Thoracic aorta (tissue), 2 donors: ENCODE results near the gene SRD5A1. TPM values are rescaled to one million over a fixed set of nuclear protein-coding genes. Genes with fewer than 3 reads are reported as not detected.

ENCODE experiments used
- ATAC-seq: fragments of 150-250 bp; one replicate; pipeline ENCODE4 v1.8.0; 2017; ENCODE audit warnings: low read depth; ENCODE audit not compliant: insufficient number of reproducible peaks, low FRiP score
- DNase-seq: peaks from one replicate; pipeline ENCODE4 v3.0.0-alpha.2; 2020; ENCODE audit warnings: low spot score
- H3K27ac ChIP-seq, 2 donors: fragments of 200-600 bp; sonication (generic); 1 replicate in 1 of 2; 2 replicates in 1 of 2; pipeline ENCODE4 v1.5.1; 2016; ENCODE audit warnings: mild to moderate bottlenecking in 2 of 2, moderate library complexity in 2 of 2
- H3K27me3 ChIP-seq: fragments of 200-600 bp; sonication (generic); replicated peaks from 2 replicates; pipeline ENCODE4 v1.6.0; 2016; ENCODE audit warnings: mild to moderate bottlenecking; ENCODE audit not compliant: insufficient read depth
- H3K36me3 ChIP-seq: fragments of 200-600 bp; sonication (generic); one replicate; pipeline ENCODE4 v1.5.1; 2016
- H3K4me1 ChIP-seq, 2 donors: fragments of 200-600 bp; sonication (generic); 1 replicate in 1 of 2; 2 replicates in 1 of 2; pipeline versions ENCODE4 v1.5.1 to v1.6.0; 2016; ENCODE audit warnings: low read depth in 2 of 2, mild to moderate bottlenecking in 1 of 2; ENCODE audit not compliant: control insufficient read depth in 1 of 2
- H3K4me3 ChIP-seq: fragments of 200-600 bp; sonication (generic); 2 replicates; pipeline ENCODE4 v1.5.1; 2016; ENCODE audit warnings: mild to moderate bottlenecking
- H3K9me3 ChIP-seq: fragments of 200-600 bp; sonication (generic); 2 replicates; pipeline ENCODE4 v1.5.1; 2016
- total RNA-seq, 2 donors: library from RNA; depleted of rRNA; stranded (reverse); fragments of >200 nt; gene quantifications; one replicate each; pipeline versions ENCODE4 v1.1.0 to v1.2.3, GENCODE V29; 2016
- TF ChIP-seq, protein P1 (sequence below): fragments of 200-600 bp; sonication (generic); IDR thresholded peaks from one replicate; pipeline ENCODE4 v1.5.1; 2019; ENCODE audit warnings: antibody characterized with exemption

Gene SRD5A1
- total RNA-seq, 2 donors from 2014 or later = 7.6 to 8.5 TPM

- H3K9me3 ChIP-seq = no peaks in the 10 kb centered on the region
- H3K4me3 ChIP-seq = peak overlapping the region; percentile 56
- no peak for ATAC-seq
Observed at GRCh38 chr5:6686915-6687409, 53.7 kb downstream of the SRD5A1 start.

DNA sequence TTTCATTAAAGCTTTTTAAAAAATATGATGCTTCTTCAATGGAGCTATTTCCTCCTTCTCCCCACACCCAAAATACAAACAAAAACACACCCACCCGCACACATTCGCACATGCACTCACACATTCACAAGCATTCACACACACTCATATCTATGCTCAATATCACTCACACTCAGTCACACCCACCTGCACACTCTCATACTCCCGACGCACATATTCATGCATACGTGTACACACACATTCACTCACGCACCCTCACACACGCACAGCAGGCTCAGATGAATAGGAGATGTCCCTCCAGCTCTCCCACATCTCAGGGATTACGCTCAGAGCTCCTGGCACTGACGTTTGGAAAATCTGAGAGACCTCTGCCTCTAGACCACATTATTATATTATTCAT is 54.3 kb downstream of the SRD5A1 start:
- no peak for ATAC-seq

More at GRCh38 chr5:6686915-6687409, 53.7 kb downstream of the SRD5A1 start:
- TF ChIP-seq, protein P1, sequence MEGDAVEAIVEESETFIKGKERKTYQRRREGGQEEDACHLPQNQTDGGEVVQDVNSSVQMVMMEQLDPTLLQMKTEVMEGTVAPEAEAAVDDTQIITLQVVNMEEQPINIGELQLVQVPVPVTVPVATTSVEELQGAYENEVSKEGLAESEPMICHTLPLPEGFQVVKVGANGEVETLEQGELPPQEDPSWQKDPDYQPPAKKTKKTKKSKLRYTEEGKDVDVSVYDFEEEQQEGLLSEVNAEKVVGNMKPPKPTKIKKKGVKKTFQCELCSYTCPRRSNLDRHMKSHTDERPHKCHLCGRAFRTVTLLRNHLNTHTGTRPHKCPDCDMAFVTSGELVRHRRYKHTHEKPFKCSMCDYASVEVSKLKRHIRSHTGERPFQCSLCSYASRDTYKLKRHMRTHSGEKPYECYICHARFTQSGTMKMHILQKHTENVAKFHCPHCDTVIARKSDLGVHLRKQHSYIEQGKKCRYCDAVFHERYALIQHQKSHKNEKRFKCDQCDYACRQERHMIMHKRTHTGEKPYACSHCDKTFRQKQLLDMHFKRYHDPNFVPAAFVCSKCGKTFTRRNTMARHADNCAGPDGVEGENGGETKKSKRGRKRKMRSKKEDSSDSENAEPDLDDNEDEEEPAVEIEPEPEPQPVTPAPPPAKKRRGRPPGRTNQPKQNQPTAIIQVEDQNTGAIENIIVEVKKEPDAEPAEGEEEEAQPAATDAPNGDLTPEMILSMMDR = no peak
- no peaks in the 10 kb centered on the region for H3K4me1 ChIP-seq
- H3K36me3 ChIP-seq = no peaks in the 10 kb centered on the region
- H3K27me3 ChIP-seq = no peaks in the 10 kb centered on the region
- no peak overlapping the region for H3K27ac ChIP-seq
- DNase-seq = no peak

DNA sequence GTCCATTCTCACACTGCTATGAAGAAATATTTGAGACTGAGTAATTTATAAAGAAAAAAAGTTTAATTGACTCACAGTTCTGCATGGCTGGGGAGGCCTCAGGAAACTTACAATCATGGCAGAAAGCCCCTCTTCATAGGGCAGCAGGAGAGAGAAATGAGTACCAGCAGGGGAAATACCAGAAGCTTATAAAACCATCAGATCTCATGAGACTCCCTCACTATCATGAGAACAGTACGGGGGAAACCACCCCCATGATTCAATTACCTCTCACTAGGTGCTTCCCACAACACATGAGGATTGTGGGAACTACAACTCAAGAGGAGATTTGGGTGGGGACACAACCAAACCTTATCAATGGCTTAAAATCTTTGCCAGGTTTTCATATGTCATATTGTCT is 59.7 kb downstream of the SRD5A1 start:
- Histone ChIP-seq H3K4me1 (no peaks in the 10 kb centered on the region), H3K27ac (no peak overlapping the region), H3K4me3 (no peak overlapping the region), H3K36me3 (no peaks in the 10 kb centered on the region), H3K27me3 (no peaks in the 10 kb centered on the region), H3K9me3 (no peaks in the 10 kb centered on the region)
- ATAC-seq (no peak), DNase-seq (no peak)
- TF ChIP-seq, protein P1 = no peak

More for the DNA sequence above, 54.3 kb downstream of the SRD5A1 start:
- DNase-seq = no peak
- TF ChIP-seq, protein P1 = no peak
- Histone ChIP-seq H3K4me3 (peak overlapping the region; percentile 56), H3K9me3 (no peaks in the 10 kb centered on the region), H3K27me3 (no peaks in the 10 kb centered on the region), H3K4me1 (no peaks in the 10 kb centered on the region), H3K36me3 (no peaks in the 10 kb centered on the region), H3K27ac (no peak overlapping the region)

DNA sequence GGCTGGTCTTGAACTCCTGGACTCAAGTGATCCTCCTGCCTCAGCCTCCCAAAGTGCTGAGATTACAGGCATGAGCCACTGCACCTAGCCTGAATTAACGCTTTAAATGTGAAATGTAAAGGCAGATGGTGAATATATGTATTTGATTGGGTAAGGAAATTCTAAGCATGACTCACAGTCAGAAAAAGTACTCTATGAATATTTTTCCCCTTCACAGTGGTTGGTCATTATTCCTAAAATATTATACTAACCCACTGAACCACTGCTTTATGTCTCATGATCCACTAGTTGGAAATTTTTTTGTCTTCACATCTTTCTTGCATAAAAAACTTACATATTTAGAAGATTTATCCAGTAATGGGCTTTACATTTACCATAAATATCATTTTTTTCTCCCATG is 65.5 kb downstream of the SRD5A1 start:
- no peaks in the 10 kb centered on the region for H3K9me3 ChIP-seq
- peaks cover 6 to 12% of the 10 kb centered on the region in 2 donors for H3K4me1 ChIP-seq
- TF ChIP-seq, protein P1 = no peak
- no peak overlapping the region for H3K4me3 ChIP-seq
- H3K27me3 ChIP-seq = no peaks in the 10 kb centered on the region
- DNase-seq (no peak), ATAC-seq (no peak)
- no peak overlapping the region for H3K27ac ChIP-seq
- no peaks in the 10 kb centered on the region for H3K36me3 ChIP-seq

DNA sequence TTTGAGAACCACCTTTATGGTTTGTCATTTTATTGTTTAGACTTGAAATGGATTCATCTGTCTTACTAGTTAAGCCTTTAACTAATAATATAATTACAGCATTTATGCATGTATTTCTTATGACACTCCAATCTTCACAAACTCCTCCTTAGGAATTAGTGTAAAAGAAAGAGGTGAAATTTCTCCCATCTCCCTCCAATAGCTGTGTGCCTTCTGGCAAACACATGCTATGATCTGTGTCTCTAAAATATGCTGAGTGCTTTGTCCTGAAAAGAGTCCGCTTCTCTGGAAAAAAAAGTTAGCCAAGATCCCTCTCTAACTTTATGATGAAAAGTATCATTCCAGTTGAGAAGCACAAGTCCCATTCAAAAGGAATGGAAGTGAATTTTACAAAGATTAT is 66.1 kb downstream of the SRD5A1 start:
- H3K36me3 ChIP-seq = no peaks in the 10 kb centered on the region
- no peaks in the 10 kb centered on the region for H3K9me3 ChIP-seq
- no peaks in the 10 kb centered on the region for H3K27me3 ChIP-seq
- DNase-seq = no peak
- no peak overlapping the region for H3K27ac ChIP-seq
- TF ChIP-seq, protein P1 = no peak
- H3K4me1 ChIP-seq = peaks cover 8 to 18% of the 10 kb centered on the region in 2 donors
- no peak for ATAC-seq
- H3K4me3 ChIP-seq = no peak overlapping the region
